ENCODE measurements around the gene GPR89B.
"Not testable (repeated sequence)": the region's sequence is repeated elsewhere in the genome, so short reads cannot be mapped to it uniquely, and the experiment has no call there.

DNA sequence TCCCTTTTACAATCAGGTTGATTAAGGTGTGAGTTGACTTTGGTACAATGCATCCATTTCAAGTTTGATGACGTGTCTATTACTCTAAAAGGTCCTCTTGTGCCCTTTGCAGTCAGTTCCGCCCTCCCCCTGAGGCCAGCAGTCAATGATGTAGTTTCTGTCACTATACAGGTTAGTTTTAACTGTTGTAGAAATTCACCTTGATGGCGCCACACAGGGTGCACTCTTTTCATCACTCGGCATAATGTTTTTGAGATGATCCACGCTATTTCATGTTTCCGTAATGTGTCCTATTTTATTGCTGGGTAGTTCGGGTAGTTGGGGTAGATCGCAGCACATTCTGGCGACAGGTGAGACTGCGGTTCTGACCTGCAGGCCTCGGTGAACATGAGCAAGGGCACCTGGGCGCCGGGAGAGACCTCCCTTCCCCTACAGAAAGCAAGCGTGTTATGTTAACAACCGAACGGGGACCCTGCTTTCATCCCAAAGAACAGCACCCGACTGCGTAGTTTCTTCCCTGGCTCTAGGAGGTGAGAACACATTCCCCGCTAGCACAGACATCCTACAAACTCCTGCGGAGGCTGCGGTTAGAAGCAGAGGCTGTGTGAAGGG is 109.7 kb downstream of the GPR89B start:
- TF ChIP-seq, protein P1, sequence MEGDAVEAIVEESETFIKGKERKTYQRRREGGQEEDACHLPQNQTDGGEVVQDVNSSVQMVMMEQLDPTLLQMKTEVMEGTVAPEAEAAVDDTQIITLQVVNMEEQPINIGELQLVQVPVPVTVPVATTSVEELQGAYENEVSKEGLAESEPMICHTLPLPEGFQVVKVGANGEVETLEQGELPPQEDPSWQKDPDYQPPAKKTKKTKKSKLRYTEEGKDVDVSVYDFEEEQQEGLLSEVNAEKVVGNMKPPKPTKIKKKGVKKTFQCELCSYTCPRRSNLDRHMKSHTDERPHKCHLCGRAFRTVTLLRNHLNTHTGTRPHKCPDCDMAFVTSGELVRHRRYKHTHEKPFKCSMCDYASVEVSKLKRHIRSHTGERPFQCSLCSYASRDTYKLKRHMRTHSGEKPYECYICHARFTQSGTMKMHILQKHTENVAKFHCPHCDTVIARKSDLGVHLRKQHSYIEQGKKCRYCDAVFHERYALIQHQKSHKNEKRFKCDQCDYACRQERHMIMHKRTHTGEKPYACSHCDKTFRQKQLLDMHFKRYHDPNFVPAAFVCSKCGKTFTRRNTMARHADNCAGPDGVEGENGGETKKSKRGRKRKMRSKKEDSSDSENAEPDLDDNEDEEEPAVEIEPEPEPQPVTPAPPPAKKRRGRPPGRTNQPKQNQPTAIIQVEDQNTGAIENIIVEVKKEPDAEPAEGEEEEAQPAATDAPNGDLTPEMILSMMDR (IDR thresholded peaks at IDR 0.05; ENCODE audit: poor library complexity, severe bottlenecking), result not testable (repeated sequence)
- TF ChIP-seq EP300 (conservative IDR thresholded peaks at IDR 0.05; ENCODE audit: poor library complexity, severe bottlenecking); SMC3 (conservative IDR thresholded peaks at IDR 0.05; ENCODE audit: poor library complexity); EZH2 (IDR thresholded peaks at IDR 0.05; ENCODE audit: borderline replicate concordance, insufficient read depth, low read length, poor library complexity, severe bottlenecking): not testable (repeated sequence)
